DMS153 treated with DMSO at 0.1 percent for 48 hours (cell line): ENCODE results near the gene ADD3.
"Not testable (repeated sequence)": the region's sequence is repeated elsewhere in the genome, so short reads cannot be mapped to it uniquely, and the experiment has no call there.

Experiments
- DNase-seq: peaks from one replicate; lab custom pipeline; 2025; ENCODE audit not compliant: unreplicated experiment; lab: John Stamatoyannopoulos, UW

ADD3 gene

DNA sequence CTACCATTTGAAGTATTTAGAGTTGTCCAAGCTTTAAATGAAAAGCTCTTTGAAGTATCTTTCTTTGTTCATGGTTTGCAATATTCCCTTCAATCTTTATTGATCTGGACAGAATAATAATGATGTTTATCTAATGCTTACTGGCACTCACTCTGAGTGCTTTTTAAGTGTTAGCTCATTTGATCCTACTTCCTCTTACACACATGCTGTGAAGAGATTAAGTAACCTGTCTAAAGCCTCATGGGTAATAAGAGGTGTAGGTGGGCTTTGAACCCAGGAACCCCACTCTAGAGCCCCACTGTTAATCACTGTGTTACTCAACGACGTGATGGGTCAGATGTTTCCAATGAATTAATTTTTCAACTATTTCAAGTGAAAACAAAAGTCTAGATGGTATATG lies 31.1 kb upstream of the ADD3 start:
- DNase-seq = peak; percentile 5

DNA sequence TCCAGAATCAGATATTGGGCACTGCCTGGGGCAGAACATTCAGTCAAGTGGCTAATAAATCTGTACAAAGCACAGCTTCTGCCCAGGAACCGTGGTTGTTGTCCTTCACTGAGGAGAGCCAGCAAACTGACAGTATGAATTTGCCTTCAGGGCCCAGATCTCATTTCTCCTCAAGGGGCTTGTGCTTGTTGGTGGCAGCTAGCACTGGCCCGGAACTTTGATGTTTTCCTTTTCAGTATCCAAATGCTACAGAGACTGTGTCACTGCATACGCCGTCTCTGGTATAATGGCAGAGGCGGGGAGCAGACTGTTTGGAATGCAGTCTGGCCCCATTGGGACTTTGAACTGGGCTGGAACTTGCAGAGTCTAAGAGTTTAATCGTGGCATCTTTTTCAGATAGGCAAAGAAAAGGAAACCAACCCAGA lies 30.4 kb upstream of the ADD3 start:
- no peak for DNase-seq

DNA sequence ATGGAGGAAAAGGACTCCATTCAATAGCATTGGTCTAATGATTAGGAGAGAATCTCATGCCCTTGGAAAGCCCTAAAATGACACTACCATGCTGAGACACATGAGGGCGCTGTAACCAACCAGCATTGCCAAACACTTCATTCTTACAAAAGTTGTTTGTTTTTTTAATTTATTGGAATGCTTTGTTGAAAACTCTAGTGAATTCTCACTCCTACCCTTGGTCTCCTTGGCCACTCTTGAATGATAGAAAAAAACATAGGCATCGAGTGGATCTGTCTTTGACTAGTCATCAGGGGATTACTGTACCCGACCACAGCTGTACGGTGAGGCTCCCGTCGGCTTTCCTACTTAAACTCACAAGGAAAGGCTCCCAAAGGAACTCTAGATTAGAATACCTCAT lies 29.3 kb upstream of the ADD3 start:
- no peak for DNase-seq

DNA sequence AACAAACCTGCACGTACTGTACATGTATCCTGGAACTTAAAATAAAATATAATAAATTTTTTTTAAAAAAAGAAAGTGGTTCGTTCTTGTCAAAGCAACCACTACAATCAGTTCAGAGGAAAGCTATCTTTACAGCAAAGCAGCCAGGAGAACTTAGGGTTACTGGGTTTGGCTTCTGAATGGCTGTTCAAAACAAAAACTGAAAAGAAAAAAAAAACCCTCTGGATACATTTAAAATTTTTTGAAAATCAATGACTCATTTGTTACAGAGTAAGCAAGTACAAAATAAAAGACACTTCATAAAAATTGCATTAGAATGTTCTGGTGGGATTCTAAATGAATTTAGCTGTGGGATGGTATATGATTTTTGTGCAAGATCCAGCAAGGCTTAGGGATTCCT lies 28.6 kb upstream of the ADD3 start:
- DNase-seq = no peak

- DNase-seq = no peak
Measured at GRCh38 chr10:109981650-109982049, 26.1 kb upstream of the ADD3 start.

DNA sequence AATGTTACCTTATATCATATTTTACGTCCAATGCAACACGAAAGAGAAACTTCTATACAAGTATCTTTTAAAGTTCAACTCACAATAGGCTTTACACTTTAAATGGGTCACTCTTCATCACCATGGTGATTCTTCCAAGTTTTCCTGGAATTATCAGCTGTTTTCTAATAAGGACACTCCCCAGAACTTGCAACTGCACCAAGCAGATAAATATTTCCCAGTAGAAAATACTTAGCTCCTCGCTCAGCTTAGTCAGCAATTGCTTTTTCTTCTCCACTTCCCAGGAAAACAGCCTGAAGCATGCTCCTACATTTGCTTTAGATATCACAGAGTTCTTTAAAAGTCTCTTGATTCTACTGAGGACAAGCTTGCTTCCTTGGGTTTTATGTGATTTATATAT lies 25.7 kb upstream of the ADD3 start:
- DNase-seq = no peak

DNA sequence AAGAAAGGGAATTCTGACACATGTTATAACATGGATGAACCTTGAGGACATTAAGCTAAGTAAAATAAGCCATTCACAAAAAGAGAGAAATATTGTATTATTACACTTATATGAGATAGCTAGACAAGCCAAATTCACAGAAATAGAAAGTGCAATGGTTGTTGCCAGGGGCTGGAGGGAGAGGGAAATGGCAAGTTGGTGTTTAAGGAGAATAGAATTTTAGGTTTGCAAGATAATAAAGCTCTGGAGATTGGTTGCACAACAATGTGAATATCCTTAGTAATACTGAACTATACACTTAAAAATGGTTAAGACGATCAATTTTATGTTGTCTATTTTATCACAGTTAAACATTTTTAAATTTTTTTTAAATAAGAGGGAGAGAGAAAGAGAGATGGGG lies 25.0 kb upstream of the ADD3 start:
- no peak for DNase-seq

- DNase-seq = no peak
Measured at GRCh38 chr10:109984013-109984412, 23.8 kb upstream of the ADD3 start.

DNA sequence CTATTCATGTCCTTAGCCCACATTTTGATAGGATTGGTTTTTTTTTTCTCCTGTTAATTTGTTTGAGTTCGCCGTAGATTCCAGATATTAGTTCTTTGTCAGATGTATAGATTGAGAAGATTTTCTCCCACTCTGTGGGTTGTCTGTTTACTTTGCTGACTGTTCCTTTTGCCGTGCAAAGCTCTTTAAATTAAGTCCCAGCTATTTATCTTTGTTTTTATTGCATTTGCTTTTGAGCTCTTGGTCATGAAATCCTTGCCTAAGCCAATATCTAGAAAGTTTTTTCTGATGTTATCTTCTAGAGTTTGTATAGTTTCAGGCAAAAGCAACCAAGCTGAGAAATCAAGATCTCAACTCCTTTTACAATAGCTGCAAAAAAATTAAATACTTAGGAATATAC lies 22.0 kb upstream of the ADD3 start:
- DNase-seq = not testable (repeated sequence)

- no peak for DNase-seq
Measured at GRCh38 chr10:109987452-109988211, 20.2 kb upstream of the ADD3 start.

- DNase-seq = no peak
Measured at GRCh38 chr10:109988212-109988596, 19.6 kb upstream of the ADD3 start.

DNA sequence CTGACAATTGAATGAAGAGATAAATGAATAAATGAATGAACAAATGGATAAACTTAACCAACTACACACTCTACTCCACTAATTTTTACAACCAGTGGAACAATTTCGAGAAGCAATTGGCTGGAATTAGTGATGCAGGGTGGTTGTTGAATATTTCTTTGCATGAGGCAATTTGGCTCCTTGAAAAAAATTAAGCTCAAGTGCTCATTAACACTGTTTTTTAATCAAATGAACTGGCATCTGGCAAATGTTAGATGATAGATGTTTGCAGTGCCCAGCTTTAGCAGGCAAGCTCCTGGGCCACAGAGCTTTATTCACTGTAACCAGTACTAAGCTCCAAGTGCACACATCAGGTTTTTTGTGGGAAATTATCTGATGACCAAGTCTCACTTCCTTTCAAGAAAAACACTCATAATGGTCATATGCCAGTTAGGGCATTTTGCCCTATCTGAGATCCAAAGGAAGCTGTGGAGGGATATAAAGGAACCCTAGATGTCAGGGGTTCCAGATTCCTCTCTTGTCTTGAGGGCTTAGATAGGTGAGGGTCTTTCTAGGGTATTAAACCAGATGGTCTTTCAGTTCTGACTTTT lies 16.4 kb upstream of the ADD3 start:
- DNase-seq = no peak

- DNase-seq = no peak
Measured at GRCh38 chr10:109992485-109992884, 15.3 kb upstream of the ADD3 start.

- no peak for DNase-seq
Measured at GRCh38 chr10:109993551-109994330, 14.0 kb upstream of the ADD3 start.

DNA sequence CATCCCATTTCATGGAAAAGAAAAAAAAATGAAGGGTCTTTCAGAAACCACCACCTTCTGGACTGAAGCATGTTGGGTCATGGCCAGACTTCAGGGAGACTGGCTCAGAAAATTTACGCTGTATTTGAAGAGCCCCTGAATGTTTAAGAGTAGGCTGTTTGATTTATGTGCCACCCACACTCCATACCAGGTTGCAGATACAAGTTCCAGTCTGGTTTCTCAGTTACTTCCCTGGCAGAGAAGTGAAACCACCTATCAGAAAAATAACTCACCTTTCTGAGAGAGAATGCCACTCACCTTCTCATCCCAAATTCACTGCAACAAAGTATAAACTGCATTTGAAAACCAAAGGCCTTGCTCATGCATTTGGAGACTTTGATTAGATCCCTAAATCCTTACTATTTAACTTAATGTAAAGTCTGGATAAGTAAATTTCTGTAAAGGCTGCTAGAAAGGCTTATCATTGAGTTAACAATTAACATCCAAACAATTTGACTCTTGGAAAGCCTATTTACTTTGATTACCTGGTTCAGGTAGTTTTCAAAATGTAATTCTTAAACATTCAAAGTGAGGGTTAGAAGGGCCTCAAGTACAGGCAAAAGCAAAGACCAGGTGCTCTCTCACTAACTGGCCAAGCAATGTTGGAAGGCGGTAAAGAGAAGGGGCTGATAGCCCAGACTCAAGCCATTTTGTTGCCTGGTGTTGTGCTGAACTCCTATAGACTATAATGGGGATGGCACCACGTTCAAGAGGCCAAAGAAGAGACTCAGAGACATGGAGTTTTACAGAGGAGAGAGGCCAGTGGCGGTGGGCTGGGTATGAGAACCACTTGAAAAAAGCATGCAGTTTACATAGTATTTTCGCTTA lies 12.8 kb upstream of the ADD3 start:
- DNase-seq = no peak

- no peak for DNase-seq
Measured at GRCh38 chr10:109995595-109995994, 12.2 kb upstream of the ADD3 start.

DNA sequence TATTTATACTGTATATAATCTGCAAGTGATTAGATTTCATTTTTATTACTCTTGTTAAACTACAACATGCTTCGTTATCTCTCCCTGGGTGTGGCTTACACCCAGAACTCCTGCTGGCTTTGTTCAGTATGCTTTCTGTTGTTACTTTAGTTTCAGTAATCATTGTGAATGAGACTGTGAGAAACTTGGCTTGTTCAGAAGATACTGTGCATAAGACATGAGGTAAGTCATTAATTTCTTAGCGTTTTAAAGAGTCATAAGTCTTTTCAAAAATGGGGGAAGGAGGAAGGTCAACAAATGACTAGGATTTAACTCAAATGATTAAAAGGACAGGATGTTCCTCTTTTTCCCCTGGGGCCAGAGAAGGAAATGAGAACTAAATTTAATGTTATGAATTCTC lies 11.6 kb upstream of the ADD3 start:
- no peak for DNase-seq

DNA sequence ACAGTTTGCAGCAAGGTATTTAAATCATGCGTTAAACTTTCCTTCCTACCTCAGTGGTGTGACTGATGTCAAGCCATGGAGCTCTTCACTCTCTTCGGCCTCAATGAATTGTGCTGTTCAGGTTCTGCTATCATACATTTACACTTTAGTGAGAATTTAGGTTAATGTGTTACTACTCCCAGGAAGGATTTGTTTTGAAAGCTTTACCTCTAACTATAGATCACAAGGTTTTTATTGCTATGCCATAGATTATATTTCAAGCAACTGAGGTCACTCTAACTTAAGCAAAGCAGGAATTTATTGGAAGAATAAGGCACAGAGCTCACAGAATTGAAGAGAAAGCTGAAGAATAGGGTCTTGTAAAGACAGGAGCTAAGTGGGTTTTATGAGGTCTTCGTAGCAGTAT lies 11.0 kb upstream of the ADD3 start:
- DNase-seq = no peak

DNA sequence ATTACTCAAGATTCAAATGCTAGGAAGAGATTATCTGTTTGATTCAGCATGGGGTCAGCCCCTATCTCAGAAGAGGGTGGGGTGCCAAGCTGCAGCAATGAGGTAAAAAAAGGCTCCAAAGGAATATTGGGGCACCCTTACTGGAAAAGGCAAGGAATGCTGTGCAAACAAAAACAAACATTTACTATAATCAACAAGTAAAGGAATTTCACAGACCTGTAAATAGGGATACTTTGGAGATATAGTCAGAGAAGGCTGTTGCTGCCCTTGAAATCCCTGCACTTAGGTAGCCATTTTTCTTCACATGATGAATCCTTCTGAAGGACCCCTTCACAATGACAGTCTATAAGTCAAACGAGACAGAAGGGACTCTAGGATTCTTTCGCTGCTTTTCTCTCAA lies 10.6 kb upstream of the ADD3 start:
- DNase-seq = no peak

DNA sequence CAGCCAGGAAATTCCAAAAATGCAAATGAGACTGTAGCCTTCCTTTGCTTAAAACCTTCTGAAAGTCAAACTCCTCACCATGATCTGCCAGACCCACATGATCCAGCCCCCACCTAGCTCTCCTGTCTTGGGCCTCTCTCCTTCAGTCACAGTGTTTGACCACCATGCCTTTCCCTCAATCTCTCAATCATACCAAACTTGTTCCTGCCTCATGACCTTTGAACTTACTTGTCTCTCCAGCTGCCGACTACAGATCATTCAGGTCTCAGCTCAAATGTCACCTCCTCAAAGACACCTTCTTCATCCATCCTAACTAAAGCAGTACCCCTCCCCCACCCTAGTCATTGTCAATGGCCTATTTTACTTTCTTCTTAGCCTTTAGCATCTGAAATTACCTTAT lies 9.3 kb upstream of the ADD3 start:
- no peak for DNase-seq

DNA sequence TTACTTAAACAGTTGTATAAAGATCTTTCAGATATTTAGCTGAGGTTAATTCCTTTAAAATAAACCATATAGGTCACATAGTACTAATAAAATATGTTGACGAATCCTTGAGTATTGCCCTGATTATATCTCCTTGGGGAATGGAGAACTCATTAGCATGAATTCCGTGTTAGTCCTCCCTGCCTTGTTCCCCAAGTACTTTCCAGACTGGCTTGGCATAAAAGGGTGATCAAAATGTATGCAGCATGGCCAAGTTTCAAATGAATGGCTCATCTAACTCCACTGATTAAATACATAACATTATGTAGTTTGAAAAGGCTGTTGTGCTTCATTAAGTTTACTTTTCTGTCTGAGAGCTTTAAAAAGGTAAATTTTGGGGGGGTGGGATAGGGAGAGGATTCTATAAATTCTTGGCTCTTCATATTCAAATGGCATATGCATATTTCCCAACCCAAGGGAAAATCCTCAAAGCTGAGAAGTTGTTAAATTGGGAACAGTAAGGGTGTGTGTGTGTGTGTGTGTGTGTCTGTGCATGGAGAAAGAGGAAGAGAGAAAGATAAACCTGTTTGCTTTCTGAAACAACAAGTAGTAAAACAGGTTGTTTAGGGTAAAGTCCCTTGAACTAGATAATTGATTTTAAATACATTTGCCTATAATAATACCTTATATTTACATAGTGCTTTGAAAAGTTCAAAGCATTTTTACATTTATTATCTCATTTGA lies 4.8 kb upstream of the ADD3 start:
- no peak for DNase-seq
